ENCODE results near the gene ERFE. TPM values are rescaled to one million over a fixed set of nuclear protein-coding genes. Genes with fewer than 3 reads are reported as not detected.
"Not testable (repeated sequence)": the region's sequence is repeated elsewhere in the genome, so short reads cannot be mapped to it uniquely, and the experiment has no call there.

The ERFE gene
- total RNA-seq, 1 experiment from 2014 or later, result 9.7 TPM

DNA sequence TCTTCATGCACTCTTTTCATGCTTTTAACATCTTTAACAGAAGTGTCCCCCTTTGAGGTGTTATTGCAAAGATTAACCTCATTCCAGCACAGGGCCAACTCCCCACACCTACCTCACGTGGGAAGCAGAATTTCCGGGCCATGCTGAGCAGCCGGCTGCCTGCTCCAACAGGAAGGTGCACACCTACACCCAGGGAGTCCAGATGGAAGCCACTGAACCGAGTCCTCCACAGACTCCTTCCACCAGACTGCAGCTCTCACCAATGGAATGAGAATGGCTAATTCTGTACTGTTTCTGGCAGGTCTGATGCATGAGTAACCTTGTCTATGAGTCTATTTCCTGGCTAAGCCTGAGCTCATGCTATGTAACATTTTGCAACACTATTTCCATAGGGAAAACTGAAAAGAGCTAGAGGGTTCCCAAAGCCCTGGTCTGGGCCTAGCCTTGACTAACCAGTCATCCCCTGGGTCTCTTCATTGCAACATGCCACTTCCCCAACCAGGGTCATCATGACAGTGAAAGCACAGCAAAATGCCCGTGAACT, 11.0 kb downstream of the ERFE start:
- BruUV-seq (replicated peaks), result no TSS peak
- H3K9me2 ChIP-seq (ENCODE audit: insufficient read depth), result no peaks in the 10 kb centered on the region
- DNase-seq, result peak in 1 of 2 experiments; percentile 57
- no peaks in the 10 kb centered on the region for H3K9me3 ChIP-seq (ENCODE audit: insufficient read depth, low read depth)
- H3K4me2 ChIP-seq, result peak overlapping the region; percentile 60
- intact Hi-C loops (cut with micrococcal nuclease; ENCODE audit: unreplicated experiment), result no loop called here
- no peaks in the 10 kb centered on the region for H4K20me1 ChIP-seq (ENCODE audit: insufficient read depth)
- TF ChIP-seq, protein P1, sequence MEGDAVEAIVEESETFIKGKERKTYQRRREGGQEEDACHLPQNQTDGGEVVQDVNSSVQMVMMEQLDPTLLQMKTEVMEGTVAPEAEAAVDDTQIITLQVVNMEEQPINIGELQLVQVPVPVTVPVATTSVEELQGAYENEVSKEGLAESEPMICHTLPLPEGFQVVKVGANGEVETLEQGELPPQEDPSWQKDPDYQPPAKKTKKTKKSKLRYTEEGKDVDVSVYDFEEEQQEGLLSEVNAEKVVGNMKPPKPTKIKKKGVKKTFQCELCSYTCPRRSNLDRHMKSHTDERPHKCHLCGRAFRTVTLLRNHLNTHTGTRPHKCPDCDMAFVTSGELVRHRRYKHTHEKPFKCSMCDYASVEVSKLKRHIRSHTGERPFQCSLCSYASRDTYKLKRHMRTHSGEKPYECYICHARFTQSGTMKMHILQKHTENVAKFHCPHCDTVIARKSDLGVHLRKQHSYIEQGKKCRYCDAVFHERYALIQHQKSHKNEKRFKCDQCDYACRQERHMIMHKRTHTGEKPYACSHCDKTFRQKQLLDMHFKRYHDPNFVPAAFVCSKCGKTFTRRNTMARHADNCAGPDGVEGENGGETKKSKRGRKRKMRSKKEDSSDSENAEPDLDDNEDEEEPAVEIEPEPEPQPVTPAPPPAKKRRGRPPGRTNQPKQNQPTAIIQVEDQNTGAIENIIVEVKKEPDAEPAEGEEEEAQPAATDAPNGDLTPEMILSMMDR (conservative IDR thresholded peaks at IDR 0.05), result no peak
- TF ChIP-seq EZH2 (IDR thresholded peaks at IDR 0.05; ENCODE audit: low read depth), result no peak
- no peaks in the 10 kb centered on the region for H3K27me3 ChIP-seq (ENCODE audit: insufficient read depth, low read depth)
- peaks cover 26% of the 10 kb centered on the region for H3K4me1 ChIP-seq (replicated peaks; ENCODE audit: insufficient read depth)
- POLR2A ChIA-PET (ENCODE audit: unreplicated experiment), result interaction anchor here (0.5 to 0.7 kb wide), 2 partner anchors 12 to 305 kb away, joined by 8 to 17 read pairs; no protein-coding TSS in a partner anchor
- H3K27ac ChIP-seq, result peak overlapping the region; percentile 90
- no peak overlapping the region for H2AFZ ChIP-seq
- H3K36me3 ChIP-seq (ENCODE audit: low read depth), result peaks cover 24% of the 10 kb centered on the region; the same call in 1 of the 2 replicates
- H3F3A ChIP-seq (ENCODE audit: insufficient read depth, low read depth), result peaks cover 47% of the 10 kb centered on the region
- H3K4me3 ChIP-seq, result peak overlapping the region; percentile 7; the same call in 1 of the 2 replicates
- CTCF ChIA-PET, result no interaction called here
- no peaks in the 10 kb centered on the region for H3K79me2 ChIP-seq (ENCODE audit: low read depth)

DNA sequence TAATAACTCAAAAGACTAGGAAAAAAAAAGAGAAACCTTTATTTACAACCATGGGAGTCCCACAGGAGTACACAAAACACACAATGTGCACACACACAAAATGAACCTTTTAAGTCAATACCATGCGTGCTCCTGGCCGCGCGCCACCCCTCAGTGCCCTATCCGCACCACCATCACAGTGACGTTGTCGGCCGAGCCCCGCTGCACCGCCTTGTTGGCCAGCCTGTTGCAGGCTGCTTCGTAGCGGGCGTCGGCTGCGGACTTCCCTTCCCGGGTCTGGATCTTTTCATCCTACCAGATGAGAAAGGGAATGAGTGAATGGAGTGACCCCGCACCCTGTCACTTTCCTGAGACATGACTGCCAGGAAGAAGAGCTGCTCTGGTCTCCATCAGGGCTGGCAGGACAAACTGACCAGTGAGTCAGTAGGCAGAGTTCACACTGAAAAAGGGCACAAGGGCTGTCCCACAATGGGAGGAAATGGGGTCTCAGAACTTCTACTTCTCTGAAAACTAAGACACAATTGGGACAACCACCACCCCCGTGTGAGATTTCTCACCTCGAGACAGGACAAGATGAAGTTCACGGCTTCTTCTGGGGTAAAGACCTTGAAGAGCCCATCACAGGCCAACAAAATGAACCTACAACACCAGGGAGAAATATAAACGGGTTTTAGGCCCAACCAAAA, 11.8 kb downstream of the ERFE start:
- no peak for DNase-seq
- ChIA-PET CTCF (no interaction called here), POLR2A (ENCODE audit: unreplicated experiment) (no interaction called here)
- Histone ChIP-seq H3K27ac (peak overlapping the region; percentile 90), H3K4me2 (peak overlapping the region; percentile 60; the same call in 1 of the 2 replicates), H3F3A (ENCODE audit: insufficient read depth, low read depth) (peaks cover 47% of the 10 kb centered on the region), H3K36me3 (ENCODE audit: low read depth) (peaks cover 24% of the 10 kb centered on the region; the same call in 1 of the 2 replicates), H4K20me1 (ENCODE audit: insufficient read depth) (no peaks in the 10 kb centered on the region), H3K4me1 (replicated peaks; ENCODE audit: insufficient read depth) (peaks cover 26% of the 10 kb centered on the region), H2AFZ (no peak overlapping the region), H3K4me3 (no peak overlapping the region), H3K27me3 (ENCODE audit: insufficient read depth, low read depth) (no peaks in the 10 kb centered on the region), H3K9me2 (ENCODE audit: insufficient read depth) (no peaks in the 10 kb centered on the region), H3K9me3 (ENCODE audit: insufficient read depth, low read depth) (no peaks in the 10 kb centered on the region), H3K79me2 (ENCODE audit: low read depth) (no peaks in the 10 kb centered on the region)
- no TSS peak for BruUV-seq (replicated peaks)
- TF ChIP-seq, protein P1 (conservative IDR thresholded peaks at IDR 0.05), result no peak
- TF ChIP-seq EZH2 (IDR thresholded peaks at IDR 0.05; ENCODE audit: low read depth), result no peak
- intact Hi-C loops (cut with micrococcal nuclease; ENCODE audit: unreplicated experiment), result no loop called here

DNA sequence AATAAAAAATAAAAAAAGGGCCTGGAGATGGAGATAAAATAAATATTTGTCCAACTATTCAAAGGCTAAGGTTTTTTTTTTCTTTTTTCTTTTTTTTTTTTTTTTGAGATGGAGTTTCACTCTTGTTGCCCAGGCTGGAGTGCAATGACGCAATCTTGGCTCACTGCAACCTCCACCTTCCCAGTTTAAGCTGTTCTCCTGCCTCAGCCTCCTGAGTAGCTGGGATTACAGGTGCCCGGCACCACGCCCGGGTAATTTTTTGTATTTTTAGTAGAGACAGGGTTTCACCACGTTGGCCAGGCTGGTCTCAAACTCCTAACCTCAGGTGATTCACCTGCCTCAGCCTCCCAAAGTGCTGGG, 12.3 kb downstream of the ERFE start:
- H3K9me3 ChIP-seq (ENCODE audit: insufficient read depth, low read depth); POLR2A ChIA-PET (ENCODE audit: unreplicated experiment): not testable (repeated sequence)
- peak overlapping the region; percentile 90; the same call in 1 of the 2 replicates for H3K27ac ChIP-seq

More for the DNA sequence above, 12.3 kb downstream of the ERFE start:
- DNase-seq; H4K20me1 ChIP-seq (ENCODE audit: insufficient read depth); H3K4me3 ChIP-seq; H3K4me2 ChIP-seq; intact Hi-C loops (cut with micrococcal nuclease; ENCODE audit: unreplicated experiment); H3K79me2 ChIP-seq (ENCODE audit: low read depth); CTCF ChIA-PET; BruUV-seq (replicated peaks); H3K9me2 ChIP-seq (ENCODE audit: insufficient read depth); H2AFZ ChIP-seq; H3K27me3 ChIP-seq (ENCODE audit: insufficient read depth, low read depth): not testable (repeated sequence)
- Histone ChIP-seq H3K36me3 (ENCODE audit: low read depth) (peaks cover 24% of the 10 kb centered on the region; the same call in 1 of the 2 replicates), H3F3A (ENCODE audit: insufficient read depth, low read depth) (peaks cover 42% of the 10 kb centered on the region), H3K4me1 (replicated peaks; ENCODE audit: insufficient read depth) (peaks cover 26% of the 10 kb centered on the region)
